GM12878 (cell line): Measurements from ENCODE around the gene TMEM72. TPM values are rescaled to one million over a fixed set of nuclear protein-coding genes. Genes with fewer than 3 reads are reported as not detected.

Experiments
- ATAC-seq: fragments of 200-7000 bp; cut with Tn5 transposase; 3 replicates; pipeline ENCODE4 v1.9.1; 2020; ENCODE audit warnings: mild to moderate bottlenecking, moderate library complexity
- BruUV-seq: library from RNA; stranded (reverse); fragments of 400-500 nt; replicated peaks from 2 replicates; lab custom pipeline; 2021; lab: Mats Ljungman, UMichigan
- CTCF ChIA-PET: fragments of 300-600 bp; sonication (Branson Sonifier 250); formaldehyde crosslinking; extraction: SDS; loops from one replicate; lab custom pipeline; 2021; ENCODE audit warnings: inconsistent platforms; lab: Yijun Ruan, JAX
- POLR2A ChIA-PET: fragments of 350-600 bp; formaldehyde crosslinking; extraction: SDS; loops from one replicate; lab custom pipeline; 2021; ENCODE audit warnings: inconsistent platforms; lab: Charles Lee
- RAD21 ChIA-PET: fragments of 300-600 bp; sonication (Branson Sonifier 250); formaldehyde crosslinking; loops from one replicate; lab custom pipeline; 2023; ENCODE audit warnings: antibody characterized with exemption; ENCODE audit not compliant: unreplicated experiment; lab: Charles Lee
- SMC1A ChIA-PET: fragments of 300-600 bp; sonication (Branson Sonifier 250); formaldehyde crosslinking; loops from one replicate; lab custom pipeline; 2023; ENCODE audit not compliant: unreplicated experiment, uncharacterized antibody; lab: Charles Lee
- DNase-seq: peaks from one replicate; pipeline ENCODE4 v3.0.0-alpha.2; 2011; ENCODE audit warnings: low read depth, low spot score
- FAIRE-seq: peaks from 3 replicates; lab custom pipeline; 2011; peaks lifted over from hg19 to GRCh38; lab: Jason Lieb, UNC
- H2AFZ ChIP-seq: 2 replicates; pipeline ENCODE4 v1.6.0; 2011; ENCODE audit warnings: low read depth, low read length, control low read depth; ENCODE audit not compliant: control insufficient read depth
- H3K27ac ChIP-seq: 2 replicates; pipeline ENCODE4 v1.5.1; 2011; ENCODE audit warnings: control low read depth; ENCODE audit not compliant: control insufficient read depth, insufficient read depth
- H3K27me3 ChIP-seq, 2 experiments: replicated peaks in 1 of 2; 2 replicates each; pipeline versions ENCODE4 v1.6.0 to v1.6.1; 2011; ENCODE audit warnings: low read length in 1 of 2; ENCODE audit not compliant: control insufficient read depth in 2 of 2, insufficient read depth in 2 of 2
- H3K36me3 ChIP-seq, 2 experiments: 2 replicates each; pipeline ENCODE4 v1.5.1; 2011; ENCODE audit warnings: low read length in 1 of 2; ENCODE audit not compliant: control insufficient read depth in 2 of 2, insufficient read depth in 2 of 2
- H3K4me1 ChIP-seq: 2 replicates; pipeline ENCODE4 v1.6.1; 2011; ENCODE audit warnings: mild to moderate bottlenecking, low read length, moderate library complexity, mixed read lengths; ENCODE audit not compliant: control insufficient read depth, insufficient read depth
- H3K4me2 ChIP-seq: 2 replicates; pipeline ENCODE4 v1.6.0; 2011; ENCODE audit warnings: control low read depth; ENCODE audit not compliant: control insufficient read depth, insufficient read depth
- H3K4me3 ChIP-seq: fragments of 200-600 bp; sonication (generic); 2 replicates; pipeline ENCODE4 v1.5.1; 2016
- H3K79me2 ChIP-seq: 2 replicates; pipeline ENCODE4 v1.6.0; 2011; ENCODE audit warnings: low read length; ENCODE audit not compliant: control insufficient read depth, insufficient read depth
- H3K9ac ChIP-seq: 2 replicates; pipeline ENCODE4 v1.8.0; 2011; ENCODE audit warnings: low read length, control low read depth, mixed read lengths; ENCODE audit not compliant: control insufficient read depth, insufficient read depth
- H3K9me3 ChIP-seq: replicated peaks from 3 replicates; pipeline ENCODE4 v1.5.1; 2011; ENCODE audit warnings: mild to moderate bottlenecking, low read length; ENCODE audit not compliant: control insufficient read depth, insufficient read depth
- H4K20me1 ChIP-seq: 2 replicates; pipeline ENCODE4 v1.6.0; 2011; ENCODE audit not compliant: control insufficient read depth, insufficient read depth
- HDAC6 ChIP-seq: fragments of 200-600 bp; sonication (generic); IDR thresholded peaks from one replicate; pipeline ENCODE4 v1.8.0; 2017; ENCODE audit warnings: antibody characterized with exemption; ENCODE audit not compliant: unreplicated experiment
- JUND ChIP-seq: IDR thresholded peaks from 2 replicates; pipeline ENCODE4 v1.6.1; 2012; ENCODE audit warnings: low read depth, mild to moderate bottlenecking, low read length, improper control_type of control experiment, moderate library complexity
- NR2F1 ChIP-seq: fragments of 450-650 bp; conservative IDR thresholded peaks from 2 replicates; pipeline ENCODE4 v1.6.1; 2017; ENCODE audit warnings: mild to moderate bottlenecking
- RFX5 ChIP-seq: IDR thresholded peaks from 2 replicates; pipeline ENCODE4 v1.6.1; 2011; ENCODE audit warnings: low read depth, low read length, improper control_type of control experiment
- SMAD5 ChIP-seq: IDR thresholded peaks from 2 replicates; pipeline ENCODE4 v1.6.1; 2016; ENCODE audit warnings: antibody characterized with exemption, low read depth
- TAF1 ChIP-seq: IDR thresholded peaks from 2 replicates; pipeline ENCODE4 v1.6.1; 2011; ENCODE audit warnings: mild to moderate bottlenecking, low read depth, low read length, borderline replicate concordance
- TCF7 ChIP-seq: IDR thresholded peaks from 2 replicates; pipeline ENCODE4 v1.6.1; 2014; ENCODE audit warnings: antibody characterized with exemption, borderline replicate concordance
- WGBS: methylation state at CpG from one replicate; pipeline ENCODE4 v1.1.6; 2016; ENCODE audit warnings: low lambda C conversion rate; ENCODE audit not compliant: insufficient replicate concordance, insufficient coverage; ENCODE audit errors: missing lambda C conversion rate; 5-methylcytosine and 5-hydroxymethylcytosine counted together
- in situ Hi-C: fragments of 300-500 bp; cut with MboI; formaldehyde crosslinking; loops from 9 replicates; pipeline ENCODE4 v1.14.3; 2018; ENCODE audit warnings: mixed read lengths
- intact Hi-C: fragments of 100-400 bp; cut with micrococcal nuclease; formaldehyde crosslinking; loops from one replicate; pipeline ENCODE4 v1.14.2; 2022; ENCODE audit not compliant: unreplicated experiment
- polyA plus RNA-seq, 11 experiments: library from polyadenylated mRNA; depleted of rRNA in 4 of 11; unstranded in 6 of 11; stranded (reverse) in 5 of 11; fragments of >200 nt; fragmentation: Nextera tagmentation in 4 of 11; fragmentation: Illumina TruSeq in 1 of 11; extraction: Ambion mirVana in 4 of 11; extraction: Trizol in 1 of 11; gene quantifications; 1 replicate in 1 of 11; 2 replicates in 10 of 11; pipeline versions ENCODE4 v1.2.1 to v1.2.3, GENCODE V29; 2011 to 2016; ENCODE audit warnings: inconsistent platforms in 2 of 11, missing spikeins in 2 of 11, low read depth in 1 of 11
- total RNA-seq, 4 experiments: library from RNA; depleted of rRNA in 3 of 4; stranded (reverse); fragments of >200 nt in 3 of 4; fragmentation: Illumina TruSeq in 1 of 4; extraction: Trizol in 1 of 4; gene quantifications; 2 replicates each; pipeline versions ENCODE4 v1.2.1 to v1.2.3, GENCODE V29; 2013 to 2021
- TF ChIP-seq, protein P1 (sequence below): fragments of 450-650 bp; IDR thresholded peaks from 2 replicates; pipeline ENCODE4 v1.6.1; 2017; ENCODE audit warnings: antibody characterized with exemption, mild to moderate bottlenecking, moderate library complexity

Gene TMEM72
- total and polyA plus RNA-seq, 10 of the 15 experiments (the other 5 are each of a cell fraction or from before 2014, with no cell fraction given): 0.12 TPM; not detected in 9

DNA sequence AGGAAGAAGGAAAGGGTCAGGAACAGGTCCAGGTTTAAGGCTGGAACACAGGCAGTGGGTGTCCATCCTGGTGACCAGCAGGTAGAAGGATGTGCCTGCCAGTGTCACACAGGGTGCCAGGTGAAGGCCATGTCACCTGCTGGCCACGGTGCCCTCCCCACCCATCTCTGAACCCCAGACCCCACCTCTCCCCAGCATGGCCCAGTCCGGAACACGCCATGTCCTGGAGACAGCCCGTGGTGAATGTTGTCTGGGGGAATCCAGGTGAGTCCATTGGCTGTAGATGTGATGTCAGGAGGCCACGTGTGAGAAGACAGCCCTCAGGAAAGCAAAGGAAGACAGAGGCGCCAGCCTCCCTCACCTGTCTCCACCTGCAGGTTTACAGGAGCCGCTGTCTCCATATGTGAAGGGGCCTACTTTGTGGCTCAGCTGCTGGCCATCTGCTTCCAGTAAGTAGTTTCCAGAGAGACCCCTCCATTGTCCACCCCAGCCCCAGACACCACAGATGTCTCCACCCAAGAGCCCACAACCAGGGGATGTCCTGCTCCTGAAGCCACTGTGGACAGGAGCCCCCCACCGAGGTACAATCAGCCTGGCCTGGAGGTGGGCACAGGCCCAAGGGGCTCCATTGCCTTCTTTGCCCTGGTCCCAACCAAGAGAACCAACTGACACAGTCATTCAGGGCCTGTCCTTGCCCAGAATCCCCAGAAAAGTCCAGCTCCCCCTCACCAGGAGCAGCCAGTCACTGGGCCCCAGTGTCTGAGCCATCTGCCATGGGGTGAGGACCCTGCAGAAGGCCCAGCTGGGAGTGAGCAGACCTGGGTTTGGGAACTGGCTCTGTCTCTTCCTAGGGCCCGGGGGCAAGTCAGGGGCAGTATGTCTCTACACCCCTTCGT, 20.7 kb downstream of the TMEM72 start:
- DNase-seq: no peak
- H3K4me1 ChIP-seq: peaks cover 8% of the 10 kb centered on the region
- SMC1A ChIA-PET: interaction anchor here (0.8 to 5.2 kb wide), 11 partner anchors 12 to 71 kb away, joined by 3 to 92 read pairs (median 21); partner anchors contain the start of genes DEPP1, TMEM72 and ZNF22

More for the DNA sequence above, 20.7 kb downstream of the TMEM72 start:
- no peaks in the 10 kb centered on the region for H3K27me3 ChIP-seq
- H3K27ac ChIP-seq: no peak overlapping the region
- intact Hi-C loops: loop anchor here (1.0 to 5.0 kb wide), 4 partner anchors 43 to 300 kb away; partner anchors contain the start of gene ZNF22
- ChIA-PET POLR2A (interaction anchor here (1.3 to 1.6 kb wide), 6 partner anchors 14 to 48 kb away, joined by 3 to 12 read pairs (median 6); partner anchors contain the start of gene DEPP1), CTCF (interaction anchor here (1.0 to 8.0 kb wide), 17 partner anchors 10 to 1092 kb away, joined by 3 to 181 read pairs (median 8); partner anchors contain the start of genes DEPP1, RASSF4, TMEM72 and ZNF22), RAD21 (interaction anchor here (0.6 to 5.3 kb wide), 15 partner anchors 16 to 303 kb away, joined by 3 to 62 read pairs (median 13); partner anchors contain the start of genes DEPP1 and ZNF22)
- H2AFZ ChIP-seq: no peak overlapping the region
- H4K20me1 ChIP-seq: no peaks in the 10 kb centered on the region
- FAIRE-seq (no peak), ATAC-seq (no peak)
- H3K4me3 ChIP-seq: no peak overlapping the region
- H3K79me2 ChIP-seq: no peaks in the 10 kb centered on the region
- 44% methylated on average over 10 of the region's 10 CpGs for WGBS
- no peak overlapping the region for H3K4me2 ChIP-seq
- no TSS peak for BruUV-seq
- TF ChIP-seq TCF7: no peak
- no peak for TF ChIP-seq TAF1
- TF ChIP-seq RFX5: no peak
- no peak for TF ChIP-seq HDAC6
- TF ChIP-seq, protein P1, sequence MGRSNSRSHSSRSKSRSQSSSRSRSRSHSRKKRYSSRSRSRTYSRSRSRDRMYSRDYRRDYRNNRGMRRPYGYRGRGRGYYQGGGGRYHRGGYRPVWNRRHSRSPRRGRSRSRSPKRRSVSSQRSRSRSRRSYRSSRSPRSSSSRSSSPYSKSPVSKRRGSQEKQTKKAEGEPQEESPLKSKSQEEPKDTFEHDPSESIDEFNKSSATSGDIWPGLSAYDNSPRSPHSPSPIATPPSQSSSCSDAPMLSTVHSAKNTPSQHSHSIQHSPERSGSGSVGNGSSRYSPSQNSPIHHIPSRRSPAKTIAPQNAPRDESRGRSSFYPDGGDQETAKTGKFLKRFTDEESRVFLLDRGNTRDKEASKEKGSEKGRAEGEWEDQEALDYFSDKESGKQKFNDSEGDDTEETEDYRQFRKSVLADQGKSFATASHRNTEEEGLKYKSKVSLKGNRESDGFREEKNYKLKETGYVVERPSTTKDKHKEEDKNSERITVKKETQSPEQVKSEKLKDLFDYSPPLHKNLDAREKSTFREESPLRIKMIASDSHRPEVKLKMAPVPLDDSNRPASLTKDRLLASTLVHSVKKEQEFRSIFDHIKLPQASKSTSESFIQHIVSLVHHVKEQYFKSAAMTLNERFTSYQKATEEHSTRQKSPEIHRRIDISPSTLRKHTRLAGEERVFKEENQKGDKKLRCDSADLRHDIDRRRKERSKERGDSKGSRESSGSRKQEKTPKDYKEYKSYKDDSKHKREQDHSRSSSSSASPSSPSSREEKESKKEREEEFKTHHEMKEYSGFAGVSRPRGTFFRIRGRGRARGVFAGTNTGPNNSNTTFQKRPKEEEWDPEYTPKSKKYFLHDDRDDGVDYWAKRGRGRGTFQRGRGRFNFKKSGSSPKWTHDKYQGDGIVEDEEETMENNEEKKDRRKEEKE: no peak
- TF ChIP-seq SMAD5: no peak
- no peak for TF ChIP-seq JUND
- no peak for TF ChIP-seq NR2F1
- no peaks in the 10 kb centered on the region for H3K9me3 ChIP-seq
- H3K36me3 ChIP-seq: no peaks in the 10 kb centered on the region
- no peak overlapping the region for H3K9ac ChIP-seq
- in situ Hi-C loops: loop anchor here (5.0 kb wide), 1 partner anchor 45 kb away; the partner anchor contains the start of gene DEPP1
